ENCODE data around the gene PDIA2. TPM values are rescaled to one million over a fixed set of nuclear protein-coding genes. Genes with fewer than 3 reads are reported as not detected.

The PDIA2 gene
- total RNA-seq, 1 donor: not detected

DNA sequence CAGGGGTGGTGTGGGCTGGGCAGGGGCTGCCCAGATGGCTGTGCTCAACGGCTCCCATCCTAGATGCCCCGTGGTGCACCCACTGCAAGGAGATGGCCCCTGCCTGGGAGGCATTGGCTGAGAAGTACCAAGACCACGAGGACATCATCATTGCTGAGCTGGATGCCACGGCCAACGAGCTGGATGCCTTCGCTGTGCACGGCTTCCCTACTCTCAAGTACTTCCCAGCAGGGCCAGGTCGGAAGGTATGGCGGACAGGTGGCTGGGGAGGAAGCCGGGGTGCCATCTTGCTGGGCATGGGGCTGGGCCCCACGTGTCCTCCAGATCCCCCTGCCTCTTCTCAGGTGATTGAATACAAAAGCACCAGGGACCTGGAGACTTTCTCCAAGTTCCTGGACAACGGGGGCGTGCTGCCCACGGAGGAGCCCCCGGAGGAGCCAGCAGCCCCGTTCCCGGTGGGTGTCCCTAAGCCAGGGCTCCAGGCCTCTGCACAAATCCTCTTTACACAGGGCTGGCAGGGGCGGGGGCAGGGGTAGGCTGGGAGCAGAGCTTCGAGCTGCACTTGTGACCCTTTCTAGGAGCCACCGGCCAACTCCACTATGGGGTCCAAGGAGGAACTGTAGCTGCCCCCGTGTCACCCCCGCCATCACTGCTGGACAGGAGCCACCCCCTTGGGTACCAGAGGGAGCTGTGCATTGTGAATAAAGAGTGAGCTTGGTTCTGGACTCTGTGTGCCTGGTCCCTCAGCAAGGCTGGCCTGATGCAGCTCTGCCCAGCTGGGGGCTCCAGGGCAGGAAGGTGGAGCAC, 3.7 kb downstream of the PDIA2 start:
- DNase-seq (ENCODE audit: low read depth): no peak
- no peak overlapping the region for H3K4me3 ChIP-seq (ENCODE audit: low read depth, low read length)
- TF ChIP-seq, protein P1, sequence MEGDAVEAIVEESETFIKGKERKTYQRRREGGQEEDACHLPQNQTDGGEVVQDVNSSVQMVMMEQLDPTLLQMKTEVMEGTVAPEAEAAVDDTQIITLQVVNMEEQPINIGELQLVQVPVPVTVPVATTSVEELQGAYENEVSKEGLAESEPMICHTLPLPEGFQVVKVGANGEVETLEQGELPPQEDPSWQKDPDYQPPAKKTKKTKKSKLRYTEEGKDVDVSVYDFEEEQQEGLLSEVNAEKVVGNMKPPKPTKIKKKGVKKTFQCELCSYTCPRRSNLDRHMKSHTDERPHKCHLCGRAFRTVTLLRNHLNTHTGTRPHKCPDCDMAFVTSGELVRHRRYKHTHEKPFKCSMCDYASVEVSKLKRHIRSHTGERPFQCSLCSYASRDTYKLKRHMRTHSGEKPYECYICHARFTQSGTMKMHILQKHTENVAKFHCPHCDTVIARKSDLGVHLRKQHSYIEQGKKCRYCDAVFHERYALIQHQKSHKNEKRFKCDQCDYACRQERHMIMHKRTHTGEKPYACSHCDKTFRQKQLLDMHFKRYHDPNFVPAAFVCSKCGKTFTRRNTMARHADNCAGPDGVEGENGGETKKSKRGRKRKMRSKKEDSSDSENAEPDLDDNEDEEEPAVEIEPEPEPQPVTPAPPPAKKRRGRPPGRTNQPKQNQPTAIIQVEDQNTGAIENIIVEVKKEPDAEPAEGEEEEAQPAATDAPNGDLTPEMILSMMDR (IDR thresholded peaks at IDR 0.05; ENCODE audit: insufficient read depth, low read length): no peak

DNA sequence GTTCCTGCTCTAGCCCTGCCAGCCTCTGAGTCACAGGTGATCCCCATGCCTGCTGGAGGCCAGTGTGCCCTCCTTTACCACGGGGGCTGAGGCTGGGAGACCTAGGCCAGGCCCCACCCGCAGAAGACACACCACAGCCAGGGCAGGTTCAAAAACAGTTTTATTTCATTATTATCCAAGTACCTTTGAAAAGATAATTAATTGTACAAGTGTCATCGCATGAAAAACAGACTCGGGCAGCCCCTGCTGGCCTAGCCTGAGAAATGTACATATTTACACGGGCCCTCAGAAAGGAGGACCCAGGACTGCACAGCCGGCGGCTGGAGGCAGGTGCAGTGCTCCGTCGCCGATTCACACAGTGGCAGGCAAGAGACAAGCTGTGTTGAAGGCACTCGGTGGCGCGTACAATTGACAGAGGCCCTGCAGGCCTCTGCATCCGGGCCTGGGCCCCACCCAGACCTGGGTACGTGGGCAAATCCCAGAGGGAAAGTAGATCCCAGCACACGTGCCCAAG, 4.4 kb downstream of the PDIA2 start:
- H3K4me3 ChIP-seq (ENCODE audit: low read depth, low read length): no peak overlapping the region
- no peak for DNase-seq (ENCODE audit: low read depth)
- TF ChIP-seq, protein P1 (IDR thresholded peaks at IDR 0.05; ENCODE audit: insufficient read depth, low read length): no peak

DNA sequence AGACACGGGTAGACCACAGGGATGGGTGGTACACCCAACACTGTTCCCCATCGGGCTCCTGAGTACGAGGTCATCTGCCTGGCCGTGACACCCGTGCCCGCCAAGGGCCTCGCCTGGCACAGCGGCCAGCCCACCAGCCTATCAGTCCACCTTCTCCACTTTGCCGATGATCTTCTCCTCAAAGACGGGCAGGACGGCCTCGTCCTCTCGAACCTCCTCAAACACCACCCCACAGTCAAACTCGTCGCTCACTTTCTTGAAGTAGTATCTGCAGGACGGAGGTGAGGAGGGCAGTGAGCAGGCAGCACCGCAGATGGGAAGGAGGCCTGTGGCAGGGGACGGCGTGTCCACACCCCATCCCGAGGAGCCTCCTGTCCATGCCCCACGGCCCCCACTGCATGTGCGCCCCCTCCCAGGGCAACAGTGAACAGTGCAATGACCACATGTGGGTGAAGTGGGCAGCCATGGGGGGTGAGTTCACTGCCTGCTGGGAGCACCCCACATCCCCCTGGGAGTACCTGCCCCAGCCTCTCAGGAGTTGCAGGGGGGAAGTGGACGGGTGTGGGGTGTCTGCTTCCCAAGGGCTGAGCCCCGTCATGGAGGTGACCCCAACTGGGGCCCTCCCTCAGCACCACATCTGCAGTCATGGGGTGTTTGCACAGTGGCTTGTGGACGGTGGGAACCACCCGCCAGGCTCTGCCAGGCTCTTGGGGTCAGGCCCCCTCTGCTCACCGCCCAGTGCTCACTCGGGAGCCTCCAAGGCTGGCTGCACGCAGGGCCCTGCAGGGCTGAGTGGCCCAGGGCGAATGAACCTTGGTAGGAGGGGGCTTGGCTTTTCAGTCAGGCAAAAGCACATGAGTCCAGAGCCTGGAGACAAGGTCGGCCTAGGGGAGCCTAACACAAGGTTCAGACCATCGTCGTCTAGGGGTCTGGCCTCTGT, 5.3 kb downstream of the PDIA2 start:
- no peak overlapping the region for H3K4me3 ChIP-seq (ENCODE audit: low read depth, low read length)
- DNase-seq (ENCODE audit: low read depth): no peak
- TF ChIP-seq, protein P1 (IDR thresholded peaks at IDR 0.05; ENCODE audit: insufficient read depth, low read length): no peak

DNA sequence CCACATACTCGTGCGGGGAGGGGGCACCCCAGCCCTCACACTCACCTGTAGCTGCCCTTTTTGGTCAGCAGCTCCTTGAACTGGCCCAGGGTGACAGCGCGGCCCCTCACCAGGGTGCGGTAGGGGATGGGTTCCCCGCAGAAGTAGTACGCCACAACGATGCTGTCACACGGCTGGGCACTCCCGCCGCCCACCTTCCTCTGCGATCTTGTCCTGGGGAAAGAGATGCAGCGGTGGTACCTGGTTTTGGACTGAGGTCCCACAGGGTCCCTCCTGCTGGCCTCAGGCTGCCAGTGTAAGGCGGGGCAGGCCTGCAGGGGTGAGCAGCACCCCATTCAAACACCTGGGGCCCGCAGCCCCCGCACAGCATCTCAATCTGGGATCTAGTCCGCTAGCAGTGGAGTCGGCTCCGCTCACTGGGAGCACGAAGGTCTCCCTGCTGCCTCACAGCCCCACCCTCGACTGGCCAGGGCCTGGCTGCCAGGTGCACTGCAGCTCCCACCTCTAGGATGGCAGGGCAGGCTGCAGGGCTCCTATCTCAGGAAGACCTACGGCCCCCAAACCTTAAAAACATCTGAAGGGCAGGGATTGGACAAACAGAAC, 6.5 kb downstream of the PDIA2 start:
- no peak for DNase-seq (ENCODE audit: low read depth)
- no peak overlapping the region for H3K4me3 ChIP-seq (ENCODE audit: low read depth, low read length)
- TF ChIP-seq, protein P1 (IDR thresholded peaks at IDR 0.05; ENCODE audit: insufficient read depth, low read length): no peak

DNA sequence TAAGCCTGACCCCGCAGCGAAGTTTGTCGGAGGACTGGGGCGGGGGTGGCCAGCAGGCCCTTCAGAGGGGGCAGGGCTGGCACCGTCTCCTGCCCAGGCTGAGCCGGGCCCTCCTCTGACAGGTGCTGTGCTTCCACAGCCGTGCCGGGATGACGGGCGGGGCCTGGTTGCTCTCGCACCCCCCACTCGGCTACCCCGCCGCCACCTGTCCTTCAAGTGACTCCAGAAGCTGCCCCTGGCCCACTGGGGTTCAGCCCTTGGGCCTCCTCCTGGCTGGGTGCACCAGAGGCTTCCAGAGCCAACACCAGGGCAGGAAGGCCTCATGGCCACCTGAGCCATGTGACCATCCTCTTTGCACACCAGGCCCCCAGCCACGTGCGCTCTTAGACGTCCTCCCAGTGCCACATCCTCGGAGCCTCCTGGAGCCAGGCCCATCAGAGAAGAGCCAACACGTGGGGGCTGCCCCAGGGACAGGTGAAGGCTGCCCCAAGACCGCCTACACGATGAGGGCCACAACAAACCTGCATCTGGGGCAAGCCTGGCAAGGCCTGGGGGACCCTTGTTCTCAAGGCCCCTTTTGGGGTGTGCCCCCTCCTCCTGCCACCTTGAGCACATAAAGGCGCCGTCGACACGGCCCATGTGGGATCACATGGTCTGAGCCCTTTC, 7.2 kb downstream of the PDIA2 start:
- no peak for DNase-seq (ENCODE audit: low read depth)
- TF ChIP-seq, protein P1 (IDR thresholded peaks at IDR 0.05; ENCODE audit: insufficient read depth, low read length): no peak
- H3K4me3 ChIP-seq (ENCODE audit: low read depth, low read length): no peak overlapping the region
